Uterus (tissue), 2 donors: ENCODE measurements around the gene KCNIP3.

Experiments
- CTCF ChIP-seq, 4 experiments: fragments of 200-600 bp in 2 of 4; fragments of 450-650 bp in 2 of 4; sonication (generic) in 2 of 4; IDR thresholded peaks; one replicate each; pipeline ENCODE4 v1.5.1; 2016 to 2019; ENCODE audit warnings: antibody characterized with exemption in 4 of 4, mild to moderate bottlenecking in 2 of 4, moderate library complexity in 1 of 4
- POLR2A ChIP-seq, 2 donors: fragments of 450-650 bp; IDR thresholded peaks; one replicate each; pipeline ENCODE4 v1.6.1; 2016; ENCODE audit warnings: antibody characterized with exemption in 2 of 2, mild to moderate bottlenecking in 1 of 2, moderate library complexity in 1 of 2

- TF ChIP-seq CTCF (IDR thresholded peaks at IDR 0.05) (no peak), POLR2A (IDR thresholded peaks at IDR 0.05) (no peak)
Measured at GRCh38 chr2:95333056-95333455, 35.9 kb downstream of the KCNIP3 start.
